Endothelial cell of umbilical vein (primary cell): ENCODE data around the gene C4orf17. TPM values are rescaled to one million over a fixed set of nuclear protein-coding genes. Genes with fewer than 3 reads are reported as not detected.

Source experiments
- BruUV-seq: library from RNA; stranded (reverse); fragments of 400-500 nt; replicated peaks from 2 replicates; lab custom pipeline; 2021; lab: Mats Ljungman, UMichigan
- CTCF ChIA-PET: fragments of 300-600, 350-600 bp; sonication (Branson Sonifier 250); formaldehyde crosslinking; loops from one replicate; lab custom pipeline; 2021; ENCODE audit warnings: antibody characterized with exemption, inconsistent platforms; lab: Charles Lee
- POLR2A ChIA-PET: fragments of 300-600, 350-600 bp; sonication (Branson Sonifier 250); formaldehyde crosslinking; loops from one replicate; lab custom pipeline; 2021; ENCODE audit warnings: antibody characterized with exemption, inconsistent platforms; lab: Charles Lee
- DNase-seq: peaks from one replicate; pipeline ENCODE4 v3.0.0-alpha.2; 2011; ENCODE audit warnings: low read depth, low spot score
- FAIRE-seq: peaks from 2 replicates; lab custom pipeline; 2011; peaks lifted over from hg19 to GRCh38; lab: Jason Lieb, UNC
- H2AFZ ChIP-seq: 2 replicates; pipeline ENCODE4 v1.6.0; 2012; ENCODE audit warnings: low read depth, low read length, control low read depth, inconsistent platforms
- H3K27ac ChIP-seq: 2 replicates; pipeline ENCODE4 v1.5.1; 2011; ENCODE audit warnings: low read depth, mild to moderate bottlenecking, control low read depth, low read length, moderate library complexity; ENCODE audit not compliant: insufficient read depth
- H3K27me3 ChIP-seq, 2 experiments: 2 replicates each; pipeline versions ENCODE4 v1.6.0 to v1.6.1; 2011; ENCODE audit warnings: low read length in 2 of 2, mixed read lengths in 1 of 2; ENCODE audit not compliant: control insufficient read depth in 2 of 2, insufficient read depth in 2 of 2
- H3K36me3 ChIP-seq, 2 experiments: 2 replicates in 1 of 2; 3 replicates in 1 of 2; pipeline ENCODE4 v1.5.1; 2011; ENCODE audit warnings: low read length in 2 of 2, mild to moderate bottlenecking in 1 of 2, moderate library complexity in 1 of 2; ENCODE audit not compliant: control insufficient read depth in 2 of 2, insufficient read depth in 2 of 2; ENCODE audit errors: extremely low read depth in 1 of 2
- H3K4me1 ChIP-seq: 3 replicates; pipeline ENCODE4 v1.5.1; 2011; ENCODE audit warnings: mild to moderate bottlenecking, low read length; ENCODE audit not compliant: control insufficient read depth, insufficient read depth; ENCODE audit errors: extremely low read depth
- H3K4me2 ChIP-seq: 2 replicates; pipeline ENCODE4 v1.6.1; 2011; ENCODE audit warnings: low read length, control low read depth, mixed read lengths; ENCODE audit not compliant: insufficient read depth
- H3K4me3 ChIP-seq, 3 experiments: fragments of 200-600 bp in 1 of 3; sonication (generic), shearing (Covaris generic) in 1 of 3; replicated peaks in 1 of 3; 2 replicates each; pipeline ENCODE4 v1.5.1; 2011 to 2016; ENCODE audit warnings: control low read depth in 3 of 3, low read length in 3 of 3, mild to moderate bottlenecking in 2 of 3, inconsistent platforms in 1 of 3, low read depth in 1 of 3, moderate library complexity in 1 of 3; ENCODE audit not compliant: insufficient read depth in 1 of 3
- H3K79me2 ChIP-seq: 2 replicates; pipeline ENCODE4 v1.6.0; 2012; ENCODE audit warnings: low read length, inconsistent platforms; ENCODE audit not compliant: control insufficient read depth, insufficient read depth
- H3K9ac ChIP-seq: replicated peaks from 2 replicates; pipeline ENCODE3; 2011; ENCODE audit warnings: low read length, control low read depth; ENCODE audit not compliant: insufficient read depth; ENCODE audit errors: extremely low read depth
- H3K9me1 ChIP-seq: replicated peaks from 3 replicates; pipeline ENCODE4 v1.6.0; 2011; ENCODE audit warnings: mild to moderate bottlenecking, low read length; ENCODE audit not compliant: control insufficient read depth, insufficient read depth; ENCODE audit errors: extremely low read depth
- H3K9me3 ChIP-seq: replicated peaks from 2 replicates; pipeline ENCODE4 v1.5.1; 2012; ENCODE audit warnings: low read length, inconsistent platforms; ENCODE audit not compliant: control insufficient read depth, insufficient read depth
- H4K20me1 ChIP-seq: replicated peaks from 2 replicates; pipeline ENCODE3; 2011; ENCODE audit warnings: mild to moderate bottlenecking, low read length; ENCODE audit not compliant: control insufficient read depth, insufficient read depth; ENCODE audit errors: extremely low read depth
- CTCF ChIP-seq, 2 donors: IDR thresholded peaks; 1 replicate in 1 of 2; 2 replicates in 1 of 2; pipeline ENCODE4 v1.5.1; 2011; ENCODE audit warnings: low read length in 2 of 2, mild to moderate bottlenecking in 2 of 2, moderate library complexity in 2 of 2, control low read depth in 1 of 2, inconsistent platforms in 1 of 2, low read depth in 1 of 2; ENCODE audit not compliant: insufficient read depth in 1 of 2; ENCODE audit errors: extremely low read depth in 1 of 2
- EZH2 ChIP-seq: IDR thresholded peaks from 2 replicates; pipeline ENCODE4 v1.6.1; 2012; ENCODE audit warnings: borderline replicate concordance, low read depth, mild to moderate bottlenecking, moderate library complexity, low read length, inconsistent platforms; ENCODE audit not compliant: severe bottlenecking
- FOS ChIP-seq: IDR thresholded peaks from 2 replicates; pipeline ENCODE4 v1.6.1; 2011; ENCODE audit warnings: mild to moderate bottlenecking, low read length, moderate library complexity, borderline replicate concordance; ENCODE audit not compliant: insufficient read depth
- GATA2 ChIP-seq: IDR thresholded peaks from 2 replicates; pipeline ENCODE4 v1.7.0; 2011; ENCODE audit warnings: low read depth, mild to moderate bottlenecking, moderate library complexity, mixed read lengths, low read length; ENCODE audit not compliant: insufficient read length, insufficient read depth
- JUN ChIP-seq: IDR thresholded peaks from 2 replicates; pipeline ENCODE4 v1.6.1; 2011; ENCODE audit warnings: borderline replicate concordance, low read depth; ENCODE audit not compliant: insufficient read length, insufficient read depth
- MAX ChIP-seq: IDR thresholded peaks from 2 replicates; pipeline ENCODE4 v1.6.1; 2011; ENCODE audit not compliant: insufficient read depth, insufficient read length
- MYC ChIP-seq: IDR thresholded peaks from one replicate; pipeline ENCODE4 v1.6.1; 2011; ENCODE audit warnings: mild to moderate bottlenecking, low read depth, low read length
- POLR2A ChIP-seq: IDR thresholded peaks from 2 replicates; pipeline ENCODE4 v1.6.1; 2012; ENCODE audit warnings: low read depth, mild to moderate bottlenecking, control low read depth, low read length
- POLR2AphosphoS5 ChIP-seq: IDR thresholded peaks from 2 replicates; pipeline ENCODE4 v1.6.1; 2012; ENCODE audit warnings: low read depth, mild to moderate bottlenecking, control low read depth, low read length, moderate library complexity; ENCODE audit not compliant: insufficient read depth
- dilution Hi-C: fragments of 300-500 bp; cut with MboI; formaldehyde crosslinking; loops from one replicate; pipeline ENCODE4 v1.15.0; 2019; ENCODE audit warnings: low sequenced_read_pairs; ENCODE audit not compliant: extremely low pct_ligation_motif_present
- intact Hi-C: fragments of 100-400 bp; cut with micrococcal nuclease; formaldehyde crosslinking; loops from one replicate; pipeline ENCODE4 v1.10.0; 2022
- polyA plus RNA-seq, 4 experiments: library from polyadenylated mRNA; depleted of rRNA in 3 of 4; stranded (reverse) in 3 of 4; unstranded in 1 of 4; fragments of >200 nt; gene quantifications; 2 replicates each; pipeline versions ENCODE4 v1.2.1 to v1.2.3, GENCODE V29; 2011 to 2012; ENCODE audit warnings: missing spikeins in 1 of 4
- total RNA-seq: library from RNA; stranded (reverse); gene quantifications from 2 replicates; pipeline ENCODE4 v1.2.3, GENCODE V29; 2021

C4orf17 gene
- total and polyA plus RNA-seq, 2 donors (not counting 3 experiments of a cell fraction or from before 2014, with no cell fraction given): not detected

- POLR2A ChIA-PET: no interaction called here
Observed at GRCh38 chr4:99483636-99484035, 27.2 kb upstream of the C4orf17 start.

More at GRCh38 chr4:99483636-99484035, 27.2 kb upstream of the C4orf17 start:
- H3K9ac ChIP-seq: no peak overlapping the region
- no peak for FAIRE-seq
- no peaks in the 10 kb centered on the region for H3K36me3 ChIP-seq
- TF ChIP-seq POLR2AphosphoS5: no peak
- TF ChIP-seq FOS: no peak
- no peak for TF ChIP-seq EZH2
- TF ChIP-seq POLR2A: no peak
- no peak for TF ChIP-seq MYC
- TF ChIP-seq GATA2: no peak
- TF ChIP-seq JUN: no peak
- TF ChIP-seq MAX: no peak
- no peak for TF ChIP-seq CTCF (IDR thresholded peaks at IDR 0.05; ENCODE audit: extremely low read depth in 1 of 2, insufficient read depth in 1 of 2, low read depth in 1 of 2, low read length in 2 of 2)
- no peaks in the 10 kb centered on the region for H3K79me2 ChIP-seq
- H3K4me3 ChIP-seq: no peak overlapping the region
- no peak overlapping the region for H2AFZ ChIP-seq
- no peaks in the 10 kb centered on the region for H3K9me1 ChIP-seq
- dilution Hi-C loops: no loop called here
- H4K20me1 ChIP-seq: no peaks in the 10 kb centered on the region
- H3K27ac ChIP-seq: no peak overlapping the region
- BruUV-seq: no TSS peak
- no peaks in the 10 kb centered on the region for H3K4me1 ChIP-seq
- H3K9me3 ChIP-seq: no peaks in the 10 kb centered on the region
- intact Hi-C loops: no loop called here
- no peaks in the 10 kb centered on the region for H3K27me3 ChIP-seq
- no peak for DNase-seq
- H3K4me2 ChIP-seq: no peak overlapping the region
- CTCF ChIA-PET: interaction anchor here (0.6 to 1.4 kb wide), 2 partner anchors 21 to 1199 kb away, joined by 3 to 4 read pairs; no protein-coding TSS in a partner anchor
